Measurements from ENCODE around the gene ZNF761. TPM values are rescaled to one million over a fixed set of nuclear protein-coding genes. Genes with fewer than 3 reads are reported as not detected.
"Not testable (repeated sequence)": the region's sequence is repeated elsewhere in the genome, so short reads cannot be mapped to it uniquely, and the experiment has no call there.

The ZNF761 gene
- total RNA-seq, 4 donors from 2014 or later = 11.8 to 15.2 (median 12.6) TPM

GRCh38 chr19:53432088-53432661 is 391 bp downstream of the ZNF761 start:
- Histone ChIP-seq H3K9me3 (no peaks in the 10 kb centered on the region), H3K27me3 (no peaks in the 10 kb centered on the region), H3K4me1 (peaks cover 5 to 8% of the 10 kb centered on the region in 2 donors), H3K4me3 (replicated peaks in 1 of 3) (peak overlapping the region; percentile 20 to 66 (median 52)), H3K27ac (peak overlapping the region in 1 of 3 donors; percentile 69), H3K36me3 (no peaks in the 10 kb centered on the region)
- intact Hi-C loops (cut with DNase I) = loop anchor here (5.0 to 10.0 kb wide), 2 partner anchors 40 to 83 kb away; no protein-coding TSS in a partner anchor
- WGBS, 2 donors = 1 to 2% methylated on average over 27 to 30 of the region's 30 CpGs
- DNase-seq = peak; percentile 11 to 21
- TF ChIP-seq POLR2A (IDR thresholded peaks at IDR 0.05) = no peak
- TF ChIP-seq, protein P1, sequence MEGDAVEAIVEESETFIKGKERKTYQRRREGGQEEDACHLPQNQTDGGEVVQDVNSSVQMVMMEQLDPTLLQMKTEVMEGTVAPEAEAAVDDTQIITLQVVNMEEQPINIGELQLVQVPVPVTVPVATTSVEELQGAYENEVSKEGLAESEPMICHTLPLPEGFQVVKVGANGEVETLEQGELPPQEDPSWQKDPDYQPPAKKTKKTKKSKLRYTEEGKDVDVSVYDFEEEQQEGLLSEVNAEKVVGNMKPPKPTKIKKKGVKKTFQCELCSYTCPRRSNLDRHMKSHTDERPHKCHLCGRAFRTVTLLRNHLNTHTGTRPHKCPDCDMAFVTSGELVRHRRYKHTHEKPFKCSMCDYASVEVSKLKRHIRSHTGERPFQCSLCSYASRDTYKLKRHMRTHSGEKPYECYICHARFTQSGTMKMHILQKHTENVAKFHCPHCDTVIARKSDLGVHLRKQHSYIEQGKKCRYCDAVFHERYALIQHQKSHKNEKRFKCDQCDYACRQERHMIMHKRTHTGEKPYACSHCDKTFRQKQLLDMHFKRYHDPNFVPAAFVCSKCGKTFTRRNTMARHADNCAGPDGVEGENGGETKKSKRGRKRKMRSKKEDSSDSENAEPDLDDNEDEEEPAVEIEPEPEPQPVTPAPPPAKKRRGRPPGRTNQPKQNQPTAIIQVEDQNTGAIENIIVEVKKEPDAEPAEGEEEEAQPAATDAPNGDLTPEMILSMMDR (IDR thresholded peaks at IDR 0.05) = no peak

GRCh38 chr19:53443809-53444208 is 12.0 kb downstream of the ZNF761 start:
- H3K27ac ChIP-seq; DNase-seq; H3K36me3 ChIP-seq; H3K4me3 ChIP-seq (replicated peaks in 1 of 3); H3K9me3 ChIP-seq; intact Hi-C loops (cut with DNase I); H3K4me1 ChIP-seq; H3K27me3 ChIP-seq: not testable (repeated sequence)
- 100% methylated on average over 2 of the region's 2 CpGs for whole genome bisulfite sequencing, 2 donors

DNA sequence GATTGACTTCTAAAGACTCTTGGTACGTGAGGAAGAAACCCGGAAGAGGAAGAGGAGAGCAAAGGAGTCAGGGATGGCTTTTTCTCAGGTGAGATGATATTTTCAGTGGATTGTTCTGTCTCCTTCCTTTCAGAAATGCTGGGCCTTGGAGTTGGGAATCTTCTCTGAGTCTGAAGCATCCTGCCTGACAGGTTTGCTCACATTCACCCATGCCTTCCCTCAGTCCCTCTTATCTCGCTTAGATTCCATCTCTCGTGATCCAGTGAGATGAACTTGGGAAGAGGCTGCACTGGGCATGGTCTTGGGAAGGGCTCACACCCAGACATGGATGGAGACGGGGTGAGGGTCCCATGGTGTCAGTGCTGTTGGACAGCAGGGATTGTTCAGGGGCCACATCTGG is 15.4 kb downstream of the ZNF761 start:
- DNase-seq; H3K4me1 ChIP-seq; H3K27me3 ChIP-seq; H3K4me3 ChIP-seq (replicated peaks in 1 of 3); H3K9me3 ChIP-seq; intact Hi-C loops (cut with DNase I); H3K27ac ChIP-seq: not testable (repeated sequence)
- 94 to 96% methylated on average over 5 of the region's 5 CpGs for WGBS, 2 donors
- peaks cover 16 to 24% of the 10 kb centered on the region in 2 donors for H3K36me3 ChIP-seq

GRCh38 chr19:53455828-53456227 is 24.0 kb downstream of the ZNF761 start:
- intact Hi-C loops (cut with DNase I) = no loop called here
- Histone ChIP-seq H3K4me1 (no peaks in the 10 kb centered on the region), H3K9me3 (no peaks in the 10 kb centered on the region), H3K36me3 (peaks cover 30 to 39% of the 10 kb centered on the region in 2 donors), H3K27ac (no peak overlapping the region), H3K4me3 (replicated peaks in 1 of 3) (no peak overlapping the region), H3K27me3 (no peaks in the 10 kb centered on the region)
- DNase-seq = no peak
- 88 to 94% methylated on average over 9 of the region's 9 CpGs for WGBS, 2 donors
- TF ChIP-seq POLR2A (IDR thresholded peaks at IDR 0.05) = no peak
- TF ChIP-seq, protein P1 (IDR thresholded peaks at IDR 0.05) = no peak

- WGBS, 2 donors = 45 to 61% methylated on average over 11 of the region's 11 CpGs
- DNase-seq; H3K27me3 ChIP-seq; H3K4me3 ChIP-seq (replicated peaks in 1 of 3); intact Hi-C loops (cut with DNase I); H3K27ac ChIP-seq; H3K4me1 ChIP-seq; H3K9me3 ChIP-seq; H3K36me3 ChIP-seq: not testable (repeated sequence)
These were observed 28.4 kb downstream of the ZNF761 start for GRCh38 chr19:53460131-53460721.

- H3K27ac ChIP-seq = no peak overlapping the region
- intact Hi-C loops (cut with DNase I) = no loop called here
- no peak overlapping the region for H3K4me3 ChIP-seq (replicated peaks in 1 of 3)
- no peaks in the 10 kb centered on the region for H3K27me3 ChIP-seq
- no peaks in the 10 kb centered on the region for H3K36me3 ChIP-seq
- no peak for DNase-seq
- no peak for TF ChIP-seq POLR2A (IDR thresholded peaks at IDR 0.05)
- TF ChIP-seq, protein P1 (IDR thresholded peaks at IDR 0.05) = no peak
- peaks cover 3 to 4% of the 10 kb centered on the region in 2 donors for H3K4me1 ChIP-seq
- WGBS, 2 donors = 87 to 94% methylated on average over 6 of the region's 6 CpGs
- H3K9me3 ChIP-seq = no peaks in the 10 kb centered on the region
These were observed 30.1 kb downstream of the ZNF761 start for GRCh38 chr19:53461866-53462265.

Data from thyroid gland (tissue), 4 donors.